ENCODE data around the gene CASR. TPM values are rescaled to one million over a fixed set of nuclear protein-coding genes. Genes with fewer than 3 reads are reported as not detected.

CASR gene
- polyA plus RNA-seq, 2 of the 4 experiments (the other 2 are of a cell fraction): not detected

DNA sequence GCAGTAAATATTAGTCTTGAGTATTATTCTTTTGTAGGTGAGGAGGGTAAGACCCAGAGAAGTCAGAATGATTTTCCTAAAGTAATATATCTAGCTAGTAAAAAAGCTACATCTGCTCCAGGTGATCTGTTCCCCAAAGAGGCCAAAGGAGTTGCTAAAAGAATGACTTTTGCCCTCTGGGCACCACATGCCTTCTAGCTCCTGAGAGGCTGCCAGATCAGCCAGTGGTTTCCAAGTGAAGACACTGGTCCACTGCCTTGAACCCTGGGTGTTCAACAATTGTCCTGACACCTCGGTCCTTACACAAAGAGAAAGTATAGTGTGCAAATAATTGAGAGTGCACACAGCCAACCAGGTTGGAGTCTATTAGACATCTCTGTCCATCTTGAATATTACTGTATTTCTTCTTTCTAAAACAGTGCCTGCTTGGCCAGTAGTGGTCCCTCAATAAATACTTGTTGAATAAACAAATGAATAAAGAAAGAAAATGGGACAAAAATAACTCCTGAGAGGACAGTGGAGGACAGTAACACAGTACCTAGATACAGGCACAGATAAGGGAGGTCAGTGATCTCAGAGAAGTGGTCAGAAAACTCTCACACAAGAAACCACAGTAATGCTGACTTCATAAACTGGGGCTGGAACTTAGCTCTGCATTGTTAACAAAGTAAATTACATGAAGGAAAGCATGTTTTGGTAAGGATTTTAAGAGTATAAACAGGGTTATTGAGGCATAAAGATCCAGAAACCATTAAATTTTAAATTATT is 85.0 kb downstream of the CASR start:
- 4% methylated on average over 1 of the region's 1 CpG for WGBS (ENCODE audit: missing lambda C conversion rate)
- Histone ChIP-seq H3K4me1 (no peaks in the 10 kb centered on the region), H3K4me2 (no peak overlapping the region), H3K9me3 (no peaks in the 10 kb centered on the region), H3K27ac (no peak overlapping the region), H3K4me3 (no peak overlapping the region)
- no peak for TF ChIP-seq CBX8 (IDR thresholded peaks at IDR 0.05)
- no peak for TF ChIP-seq SREBF2 (IDR thresholded peaks at IDR 0.05)
- TF ChIP-seq, protein P1, sequence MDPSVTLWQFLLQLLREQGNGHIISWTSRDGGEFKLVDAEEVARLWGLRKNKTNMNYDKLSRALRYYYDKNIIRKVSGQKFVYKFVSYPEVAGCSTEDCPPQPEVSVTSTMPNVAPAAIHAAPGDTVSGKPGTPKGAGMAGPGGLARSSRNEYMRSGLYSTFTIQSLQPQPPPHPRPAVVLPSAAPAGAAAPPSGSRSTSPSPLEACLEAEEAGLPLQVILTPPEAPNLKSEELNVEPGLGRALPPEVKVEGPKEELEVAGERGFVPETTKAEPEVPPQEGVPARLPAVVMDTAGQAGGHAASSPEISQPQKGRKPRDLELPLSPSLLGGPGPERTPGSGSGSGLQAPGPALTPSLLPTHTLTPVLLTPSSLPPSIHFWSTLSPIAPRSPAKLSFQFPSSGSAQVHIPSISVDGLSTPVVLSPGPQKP (IDR thresholded peaks at IDR 0.05; ENCODE audit: low read depth, low read length): no peak
- no peak for TF ChIP-seq ZSCAN20 (CRISPR knock-in tag; IDR thresholded peaks at IDR 0.05)
- no peak for TF ChIP-seq BHLHE40 (IDR thresholded peaks at IDR 0.05; ENCODE audit: low read depth, low read length)
- TF ChIP-seq, protein P2, sequence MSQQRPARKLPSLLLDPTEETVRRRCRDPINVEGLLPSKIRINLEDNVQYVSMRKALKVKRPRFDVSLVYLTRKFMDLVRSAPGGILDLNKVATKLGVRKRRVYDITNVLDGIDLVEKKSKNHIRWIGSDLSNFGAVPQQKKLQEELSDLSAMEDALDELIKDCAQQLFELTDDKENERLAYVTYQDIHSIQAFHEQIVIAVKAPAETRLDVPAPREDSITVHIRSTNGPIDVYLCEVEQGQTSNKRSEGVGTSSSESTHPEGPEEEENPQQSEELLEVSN (IDR thresholded peaks at IDR 0.05; ENCODE audit: borderline replicate concordance, low read depth): no peak
- TF ChIP-seq NPAS2 (CRISPR knock-in tag; IDR thresholded peaks at IDR 0.05; ENCODE audit: borderline replicate concordance): no peak
- no peak for TF ChIP-seq MYC (IDR thresholded peaks at IDR 0.05; ENCODE audit: borderline replicate concordance, low read length)
- TF ChIP-seq RAD21 (conservative IDR thresholded peaks at IDR 0.05 in 1 of 2, IDR thresholded peaks at IDR 0.05 in 1 of 2): no peak
- TF ChIP-seq FOXS1 (CRISPR knock-in tag; IDR thresholded peaks at IDR 0.05): no peak
- TF ChIP-seq EHF (CRISPR knock-in tag; IDR thresholded peaks at IDR 0.05): no peak
- TF ChIP-seq MAFK (IDR thresholded peaks at IDR 0.05; ENCODE audit: partially characterized antibody): no peak
- TF ChIP-seq CEBPB (IDR thresholded peaks at IDR 0.05): no peak
- TF ChIP-seq, protein P3, sequence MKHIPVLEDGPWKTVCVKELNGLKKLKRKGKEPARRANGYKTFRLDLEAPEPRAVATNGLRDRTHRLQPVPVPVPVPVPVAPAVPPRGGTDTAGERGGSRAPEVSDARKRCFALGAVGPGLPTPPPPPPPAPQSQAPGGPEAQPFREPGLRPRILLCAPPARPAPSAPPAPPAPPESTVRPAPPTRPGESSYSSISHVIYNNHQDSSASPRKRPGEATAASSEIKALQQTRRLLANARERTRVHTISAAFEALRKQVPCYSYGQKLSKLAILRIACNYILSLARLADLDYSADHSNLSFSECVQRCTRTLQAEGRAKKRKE (CRISPR knock-in tag; IDR thresholded peaks at IDR 0.05; ENCODE audit: low read depth): no peak
- no peak for TF ChIP-seq CHD2 (IDR thresholded peaks at IDR 0.05; ENCODE audit: low read length, partially characterized antibody)
- CTCF ChIA-PET: no interaction called here
- FAIRE-seq (no peak), DNase-seq (ENCODE audit: low read depth in 1 of 2, low spot score in 1 of 2) (no peak), ATAC-seq (no peak)
- POLR2A ChIA-PET: no interaction called here

DNA sequence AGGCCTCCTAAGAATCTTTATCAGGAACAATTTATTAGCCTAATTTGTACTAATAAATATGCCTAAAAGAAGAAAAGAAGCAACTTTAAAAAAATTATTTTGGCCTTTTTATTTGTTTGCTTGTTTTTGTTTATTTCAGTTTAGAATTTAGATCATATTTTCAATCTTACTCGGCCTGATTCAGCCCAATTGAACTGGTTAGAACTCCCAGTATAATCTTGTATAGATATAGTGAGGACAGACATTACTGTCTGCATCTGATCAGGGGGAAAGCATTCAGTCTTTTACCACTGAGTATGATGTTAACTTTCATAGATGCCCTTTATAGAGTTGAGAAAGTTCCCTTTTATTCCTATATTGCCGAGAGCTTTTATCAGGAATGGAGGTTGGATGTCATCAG is 85.6 kb downstream of the CASR start:
- no peak for ATAC-seq
- WGBS (ENCODE audit: missing lambda C conversion rate): 44% methylated on average over 2 of the region's 2 CpGs
- ChIA-PET CTCF (no interaction called here), POLR2A (no interaction called here)
- Histone ChIP-seq H3K4me2 (no peak overlapping the region), H3K27ac (no peak overlapping the region), H3K4me1 (no peaks in the 10 kb centered on the region), H3K9me3 (no peaks in the 10 kb centered on the region), H3K4me3 (no peak overlapping the region)
- DNase-seq (ENCODE audit: low read depth in 1 of 2, low spot score in 1 of 2): no peak
- TF ChIP-seq, protein P4, sequence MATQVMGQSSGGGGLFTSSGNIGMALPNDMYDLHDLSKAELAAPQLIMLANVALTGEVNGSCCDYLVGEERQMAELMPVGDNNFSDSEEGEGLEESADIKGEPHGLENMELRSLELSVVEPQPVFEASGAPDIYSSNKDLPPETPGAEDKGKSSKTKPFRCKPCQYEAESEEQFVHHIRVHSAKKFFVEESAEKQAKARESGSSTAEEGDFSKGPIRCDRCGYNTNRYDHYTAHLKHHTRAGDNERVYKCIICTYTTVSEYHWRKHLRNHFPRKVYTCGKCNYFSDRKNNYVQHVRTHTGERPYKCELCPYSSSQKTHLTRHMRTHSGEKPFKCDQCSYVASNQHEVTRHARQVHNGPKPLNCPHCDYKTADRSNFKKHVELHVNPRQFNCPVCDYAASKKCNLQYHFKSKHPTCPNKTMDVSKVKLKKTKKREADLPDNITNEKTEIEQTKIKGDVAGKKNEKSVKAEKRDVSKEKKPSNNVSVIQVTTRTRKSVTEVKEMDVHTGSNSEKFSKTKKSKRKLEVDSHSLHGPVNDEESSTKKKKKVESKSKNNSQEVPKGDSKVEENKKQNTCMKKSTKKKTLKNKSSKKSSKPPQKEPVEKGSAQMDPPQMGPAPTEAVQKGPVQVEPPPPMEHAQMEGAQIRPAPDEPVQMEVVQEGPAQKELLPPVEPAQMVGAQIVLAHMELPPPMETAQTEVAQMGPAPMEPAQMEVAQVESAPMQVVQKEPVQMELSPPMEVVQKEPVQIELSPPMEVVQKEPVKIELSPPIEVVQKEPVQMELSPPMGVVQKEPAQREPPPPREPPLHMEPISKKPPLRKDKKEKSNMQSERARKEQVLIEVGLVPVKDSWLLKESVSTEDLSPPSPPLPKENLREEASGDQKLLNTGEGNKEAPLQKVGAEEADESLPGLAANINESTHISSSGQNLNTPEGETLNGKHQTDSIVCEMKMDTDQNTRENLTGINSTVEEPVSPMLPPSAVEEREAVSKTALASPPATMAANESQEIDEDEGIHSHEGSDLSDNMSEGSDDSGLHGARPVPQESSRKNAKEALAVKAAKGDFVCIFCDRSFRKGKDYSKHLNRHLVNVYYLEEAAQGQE (IDR thresholded peaks at IDR 0.05): no peak
- TF ChIP-seq JUNB (IDR thresholded peaks at IDR 0.05) (no peak), GATA3 (IDR thresholded peaks at IDR 0.05; ENCODE audit: borderline replicate concordance) (no peak)
- TF ChIP-seq, protein P1 (IDR thresholded peaks at IDR 0.05; ENCODE audit: low read depth, low read length): no peak
- TF ChIP-seq, protein P5, sequence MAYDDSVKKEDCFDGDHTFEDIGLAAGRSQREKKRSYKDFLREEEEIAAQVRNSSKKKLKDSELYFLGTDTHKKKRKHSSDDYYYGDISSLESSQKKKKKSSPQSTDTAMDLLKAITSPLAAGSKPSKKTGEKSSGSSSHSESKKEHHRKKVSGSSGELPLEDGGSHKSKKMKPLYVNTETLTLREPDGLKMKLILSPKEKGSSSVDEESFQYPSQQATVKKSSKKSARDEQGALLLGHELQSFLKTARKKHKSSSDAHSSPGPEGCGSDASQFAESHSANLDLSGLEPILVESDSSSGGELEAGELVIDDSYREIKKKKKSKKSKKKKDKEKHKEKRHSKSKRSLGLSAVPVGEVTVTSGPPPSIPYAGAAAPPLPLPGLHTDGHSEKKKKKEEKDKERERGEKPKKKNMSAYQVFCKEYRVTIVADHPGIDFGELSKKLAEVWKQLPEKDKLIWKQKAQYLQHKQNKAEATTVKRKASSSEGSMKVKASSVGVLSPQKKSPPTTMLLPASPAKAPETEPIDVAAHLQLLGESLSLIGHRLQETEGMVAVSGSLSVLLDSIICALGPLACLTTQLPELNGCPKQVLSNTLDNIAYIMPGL (CRISPR knock-in tag; IDR thresholded peaks at IDR 0.05; ENCODE audit: borderline replicate concordance): no peak
- FAIRE-seq: no peak
